Neural progenitor cell (in vitro differentiated cells): Measurements from ENCODE around the gene R3HDM2. TPM values are rescaled to one million over a fixed set of nuclear protein-coding genes. Genes with fewer than 3 reads are reported as not detected.

Experiments used
- DNase-seq: peaks from one replicate; pipeline ENCODE4 v3.0.0-alpha.2; 2016; ENCODE audit warnings: low spot score
- H2AFZ ChIP-seq: fragments of 200-600 bp; sonication (generic); replicated peaks from 2 replicates; pipeline ENCODE4 v1.6.1; 2016; ENCODE audit warnings: antibody characterized with exemption
- H3F3A ChIP-seq: fragments of 200-600 bp; sonication (generic); 2 replicates; pipeline ENCODE4 v1.6.1; 2016; ENCODE audit warnings: antibody characterized with exemption, low read depth
- H3K27ac ChIP-seq: fragments of 200-600 bp; sonication (generic); 2 replicates; pipeline ENCODE4 v1.5.1; 2016; ENCODE audit warnings: mild to moderate bottlenecking
- H3K27me3 ChIP-seq: fragments of 200-600 bp; sonication (generic); 2 replicates; pipeline ENCODE4 v1.6.1; 2016; ENCODE audit warnings: mild to moderate bottlenecking, moderate library complexity
- H3K36me3 ChIP-seq: fragments of 200-600 bp; sonication (generic); 2 replicates; pipeline ENCODE4 v1.5.1; 2016
- H3K4me1 ChIP-seq: fragments of 200-600 bp; sonication (generic); 2 replicates; pipeline ENCODE4 v1.6.1; 2016; ENCODE audit warnings: mixed run types
- H3K4me2 ChIP-seq: fragments of 200-600 bp; sonication (generic); 2 replicates; pipeline ENCODE4 v1.6.1; 2016
- H3K4me3 ChIP-seq: fragments of 200-600 bp; sonication (generic); 2 replicates; pipeline ENCODE4 v1.5.1; 2016
- H3K79me2 ChIP-seq: fragments of 200-600 bp; sonication (generic); 2 replicates; pipeline ENCODE4 v1.6.1; 2016; ENCODE audit warnings: low read depth
- H3K9ac ChIP-seq: fragments of 200-600 bp; sonication (generic); 2 replicates; pipeline ENCODE4 v1.6.1; 2016
- H3K9me3 ChIP-seq: fragments of 200-600 bp; sonication (generic); 2 replicates; pipeline ENCODE4 v1.5.1; 2016; ENCODE audit warnings: low read depth
- H4K20me1 ChIP-seq: fragments of 200-600 bp; sonication (generic); 2 replicates; pipeline ENCODE4 v1.6.1; 2016; ENCODE audit warnings: low read depth
- H3K27ac Mint-ChIP-seq: 3 replicates; pipeline ENCODE4 v1.8.0; 2021; ENCODE audit warnings: mixed read lengths
- H3K27me3 Mint-ChIP-seq: 2 replicates; pipeline ENCODE4 v1.8.0; 2022; ENCODE audit warnings: low read depth, mild to moderate bottlenecking, inconsistent platforms, moderate library complexity, mixed read lengths; ENCODE audit not compliant: insufficient read depth
- H3K36me3 Mint-ChIP-seq: 3 replicates; pipeline ENCODE4 v1.8.0; 2021; ENCODE audit warnings: mixed read lengths
- H3K4me1 Mint-ChIP-seq: 3 replicates; pipeline ENCODE4 v1.8.0; 2021; ENCODE audit warnings: mixed read lengths
- H3K4me3 Mint-ChIP-seq: 3 replicates; pipeline ENCODE4 v1.8.0; 2021; ENCODE audit warnings: mild to moderate bottlenecking, moderate library complexity, mixed read lengths
- H3K9me3 Mint-ChIP-seq: 3 replicates; pipeline ENCODE4 v1.8.0; 2020; ENCODE audit warnings: mixed read lengths
- EZH2 ChIP-seq: fragments of 200-600 bp; sonication (generic); IDR thresholded peaks from 2 replicates; pipeline ENCODE4 v1.6.1; 2017; ENCODE audit warnings: antibody characterized with exemption, mild to moderate bottlenecking, moderate library complexity
- EZH2phosphoT487 ChIP-seq: fragments of 200-600 bp; sonication (generic); IDR thresholded peaks from 2 replicates; pipeline ENCODE4 v1.6.1; 2017; ENCODE audit warnings: antibody characterized with exemption
- total RNA-seq: library from RNA; depleted of rRNA; stranded (reverse); fragments of >200 nt; gene quantifications from 2 replicates; pipeline ENCODE4 v1.2.3, GENCODE V29; 2015; ENCODE audit warnings: low replicate concordance
- TF ChIP-seq, protein P1 (sequence below): fragments of 200-600 bp; sonication (generic); IDR thresholded peaks from 2 replicates; pipeline ENCODE4 v1.5.1; 2017; ENCODE audit warnings: antibody characterized with exemption, mild to moderate bottlenecking

Gene R3HDM2
- total RNA-seq, 1 donor from 2014 or later, result 40.0 TPM

DNA sequence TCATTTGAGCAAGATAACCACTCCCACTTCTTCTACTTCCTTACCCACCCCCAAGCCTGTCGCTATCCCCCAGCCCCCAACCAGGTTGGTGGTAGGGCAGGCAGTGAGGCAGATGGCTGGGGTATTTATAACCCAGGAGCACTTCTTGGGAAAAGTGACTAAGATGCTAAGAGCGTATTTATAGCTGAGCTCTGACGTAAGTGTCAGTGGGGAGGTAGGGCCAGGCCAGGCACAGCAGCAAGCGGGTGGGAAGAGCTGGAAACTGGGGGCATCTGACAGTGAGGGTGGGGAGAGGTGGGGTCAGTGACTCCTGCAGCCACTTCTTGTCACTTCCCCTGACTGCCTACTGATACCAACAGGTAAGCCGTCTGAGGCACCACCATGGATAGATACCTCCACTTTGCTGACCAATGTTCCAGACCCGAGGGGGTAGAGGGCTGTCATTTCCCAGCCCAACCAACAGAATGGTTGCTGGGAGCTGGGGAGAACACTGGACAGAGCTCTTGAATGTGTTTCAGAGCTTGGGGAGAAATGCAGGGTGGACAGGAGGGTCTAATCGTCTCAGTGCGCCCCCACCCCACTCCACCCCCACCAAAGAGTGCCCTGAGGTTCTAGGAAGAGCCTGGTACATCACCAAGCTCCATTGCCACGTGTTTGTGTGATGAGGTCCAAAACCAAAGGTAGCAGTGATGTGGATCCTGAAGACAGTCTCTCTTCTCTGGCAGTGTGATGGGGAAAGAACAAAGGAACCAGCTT is 21.5 kb upstream of the R3HDM2 start:
- Mint-ChIP-seq H3K9me3 (no peaks in the 10 kb centered on the region), H3K27ac (peak overlapping the region; percentile 42), H3K27me3 (peaks cover 14% of the 10 kb centered on the region), H3K4me3 (no peak overlapping the region), H3K36me3 (no peaks in the 10 kb centered on the region), H3K4me1 (peaks cover 29% of the 10 kb centered on the region)
- Histone ChIP-seq H3K27ac (no peak overlapping the region), H3K9ac (no peak overlapping the region), H3K9me3 (no peaks in the 10 kb centered on the region), H4K20me1 (no peaks in the 10 kb centered on the region), H3K27me3 (no peaks in the 10 kb centered on the region), H2AFZ (peak overlapping the region; percentile 65), H3K4me1 (peaks cover 20% of the 10 kb centered on the region), H3K4me2 (no peak overlapping the region), H3K4me3 (no peak overlapping the region), H3K79me2 (no peaks in the 10 kb centered on the region), H3F3A (no peaks in the 10 kb centered on the region), H3K36me3 (no peaks in the 10 kb centered on the region)
- DNase-seq, result no peak
- TF ChIP-seq, protein P1, sequence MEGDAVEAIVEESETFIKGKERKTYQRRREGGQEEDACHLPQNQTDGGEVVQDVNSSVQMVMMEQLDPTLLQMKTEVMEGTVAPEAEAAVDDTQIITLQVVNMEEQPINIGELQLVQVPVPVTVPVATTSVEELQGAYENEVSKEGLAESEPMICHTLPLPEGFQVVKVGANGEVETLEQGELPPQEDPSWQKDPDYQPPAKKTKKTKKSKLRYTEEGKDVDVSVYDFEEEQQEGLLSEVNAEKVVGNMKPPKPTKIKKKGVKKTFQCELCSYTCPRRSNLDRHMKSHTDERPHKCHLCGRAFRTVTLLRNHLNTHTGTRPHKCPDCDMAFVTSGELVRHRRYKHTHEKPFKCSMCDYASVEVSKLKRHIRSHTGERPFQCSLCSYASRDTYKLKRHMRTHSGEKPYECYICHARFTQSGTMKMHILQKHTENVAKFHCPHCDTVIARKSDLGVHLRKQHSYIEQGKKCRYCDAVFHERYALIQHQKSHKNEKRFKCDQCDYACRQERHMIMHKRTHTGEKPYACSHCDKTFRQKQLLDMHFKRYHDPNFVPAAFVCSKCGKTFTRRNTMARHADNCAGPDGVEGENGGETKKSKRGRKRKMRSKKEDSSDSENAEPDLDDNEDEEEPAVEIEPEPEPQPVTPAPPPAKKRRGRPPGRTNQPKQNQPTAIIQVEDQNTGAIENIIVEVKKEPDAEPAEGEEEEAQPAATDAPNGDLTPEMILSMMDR, result no peak
- TF ChIP-seq EZH2phosphoT487, result no peak
- TF ChIP-seq EZH2, result no peak

DNA sequence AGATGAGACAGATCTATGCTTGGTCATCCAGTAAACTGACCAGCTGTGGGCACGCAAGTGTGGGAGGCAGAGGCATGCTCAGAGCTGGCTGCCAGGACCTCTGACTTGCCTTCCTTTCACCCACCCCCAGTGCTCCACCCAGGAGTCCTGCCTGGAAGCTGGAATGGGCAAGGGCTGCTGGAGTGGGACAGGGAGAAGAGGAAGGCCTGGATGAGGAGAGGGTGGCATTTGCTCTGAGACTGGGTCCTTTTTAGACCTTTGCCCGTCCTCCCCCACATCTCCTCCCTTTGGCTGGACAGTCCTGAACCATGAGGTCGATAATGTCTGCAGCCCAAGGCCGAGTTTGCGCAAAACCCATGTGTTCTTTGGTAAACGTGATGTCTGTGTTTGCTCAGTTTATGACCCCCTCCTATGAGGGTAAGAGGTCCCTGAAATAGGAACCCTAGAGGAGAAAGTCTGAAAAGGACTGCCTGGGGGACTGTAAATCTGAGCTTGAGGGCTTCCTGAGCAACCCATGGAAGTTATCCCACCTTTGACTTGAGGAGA is 20.5 kb upstream of the R3HDM2 start:
- H3K4me1 ChIP-seq, result peaks cover 18% of the 10 kb centered on the region
- no peaks in the 10 kb centered on the region for H4K20me1 ChIP-seq
- H3K27me3 ChIP-seq, result no peaks in the 10 kb centered on the region
- no peak overlapping the region for H3K9ac ChIP-seq
- DNase-seq, result no peak
- no peak overlapping the region for H3K27ac Mint-ChIP-seq
- H3K36me3 ChIP-seq, result no peaks in the 10 kb centered on the region
- peaks cover 13% of the 10 kb centered on the region for H3K27me3 Mint-ChIP-seq
- H3K4me3 ChIP-seq, result no peak overlapping the region
- H3K4me2 ChIP-seq, result no peak overlapping the region
- H3K79me2 ChIP-seq, result no peaks in the 10 kb centered on the region
- H3F3A ChIP-seq, result no peaks in the 10 kb centered on the region
- H3K36me3 Mint-ChIP-seq, result no peaks in the 10 kb centered on the region
- H3K4me3 Mint-ChIP-seq, result no peak overlapping the region
- no peaks in the 10 kb centered on the region for H3K9me3 Mint-ChIP-seq
- H2AFZ ChIP-seq, result no peak overlapping the region
- no peaks in the 10 kb centered on the region for H3K9me3 ChIP-seq
- peaks cover 29% of the 10 kb centered on the region for H3K4me1 Mint-ChIP-seq
- H3K27ac ChIP-seq, result no peak overlapping the region
- TF ChIP-seq, protein P1, result no peak
- no peak for TF ChIP-seq EZH2
- no peak for TF ChIP-seq EZH2phosphoT487

DNA sequence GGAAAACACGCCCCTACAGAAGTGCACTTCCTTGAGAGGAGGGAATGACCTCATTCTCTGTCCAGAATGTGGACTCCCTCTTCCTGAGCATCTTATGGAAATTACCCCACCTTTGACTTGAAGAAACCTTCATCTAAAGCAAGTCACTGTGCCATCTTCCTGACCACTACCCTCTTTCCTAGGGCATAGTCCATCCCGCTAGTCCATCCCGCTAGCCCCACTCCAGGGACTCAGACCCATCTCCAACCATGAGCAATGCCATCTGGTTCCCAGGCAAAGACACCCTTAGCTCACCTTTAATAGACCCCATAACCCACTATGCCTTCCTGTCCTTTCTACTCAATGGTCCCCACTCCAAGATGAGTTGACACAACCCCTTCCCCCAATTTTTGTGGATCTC is 19.2 kb upstream of the R3HDM2 start:
- no peaks in the 10 kb centered on the region for H4K20me1 ChIP-seq
- TF ChIP-seq EZH2, result no peak
- TF ChIP-seq, protein P1, result no peak
- TF ChIP-seq EZH2phosphoT487, result no peak
- no peak overlapping the region for H3K4me2 ChIP-seq
- peaks cover 18% of the 10 kb centered on the region for H3K4me1 Mint-ChIP-seq
- no peaks in the 10 kb centered on the region for H3K79me2 ChIP-seq
- no peak overlapping the region for H3K4me3 ChIP-seq
- no peak overlapping the region for H2AFZ ChIP-seq
- peaks cover 11% of the 10 kb centered on the region for H3K4me1 ChIP-seq
- no peak overlapping the region for H3K27ac Mint-ChIP-seq
- no peaks in the 10 kb centered on the region for H3K36me3 ChIP-seq
- H3K9ac ChIP-seq, result no peak overlapping the region
- H3K4me3 Mint-ChIP-seq, result no peak overlapping the region
- H3K9me3 ChIP-seq, result no peaks in the 10 kb centered on the region
- H3K27me3 Mint-ChIP-seq, result peaks cover 9% of the 10 kb centered on the region
- no peaks in the 10 kb centered on the region for H3K27me3 ChIP-seq
- H3F3A ChIP-seq, result no peaks in the 10 kb centered on the region
- no peak for DNase-seq
- no peaks in the 10 kb centered on the region for H3K9me3 Mint-ChIP-seq
- H3K36me3 Mint-ChIP-seq, result no peaks in the 10 kb centered on the region
- H3K27ac ChIP-seq, result no peak overlapping the region
